GM18498 (cell line): Measurements from ENCODE around the gene TAPT1.

Experiments
- ATAC-seq: cut with Tn5 transposase; IDR thresholded peaks from one replicate; pipeline ENCODE4 v1.9.1; 2021; ENCODE audit warnings: mild to moderate bottlenecking, moderate library complexity; ENCODE audit not compliant: unreplicated experiment

The TAPT1 gene

GRCh38 chr4:16248605-16249004, 22.3 kb upstream of the TAPT1 start:
- no peak for ATAC-seq

- ATAC-seq, result no peak
These were observed 19.0 kb upstream of the TAPT1 start for GRCh38 chr4:16245241-16245640.

GRCh38 chr4:16243285-16243684, 17.0 kb upstream of the TAPT1 start:
- ATAC-seq, result no peak

- no peak for ATAC-seq
These were observed 14.0 kb upstream of the TAPT1 start for GRCh38 chr4:16240300-16240699.

- no peak for ATAC-seq
These were observed 12.8 kb upstream of the TAPT1 start for GRCh38 chr4:16239086-16239485.

GRCh38 chr4:16238327-16238726, 12.1 kb upstream of the TAPT1 start:
- no peak for ATAC-seq

- ATAC-seq, result no peak
These were observed 11.4 kb upstream of the TAPT1 start for GRCh38 chr4:16237715-16238114.

GRCh38 chr4:16236402-16237023, 10.2 kb upstream of the TAPT1 start:
- no peak for ATAC-seq

- ATAC-seq, result no peak
These were observed 8.9 kb upstream of the TAPT1 start for GRCh38 chr4:16235209-16235608.

GRCh38 chr4:16233569-16234177, 7.4 kb upstream of the TAPT1 start:
- no peak for ATAC-seq

- ATAC-seq, result no peak
These were observed 5.4 kb upstream of the TAPT1 start for GRCh38 chr4:16231570-16232245.

GRCh38 chr4:16230308-16230707, 4.0 kb upstream of the TAPT1 start:
- no peak for ATAC-seq

- ATAC-seq, result no peak
These were observed 3.3 kb upstream of the TAPT1 start for GRCh38 chr4:16229604-16230003.

GRCh38 chr4:16227462-16227868, 1.2 kb upstream of the TAPT1 start:
- ATAC-seq, result no peak

GRCh38 chr4:16226816-16227461, 668 bp upstream of the TAPT1 start:
- peak; percentile 42 for ATAC-seq

- no peak for ATAC-seq
These were observed 956 bp downstream of the TAPT1 start for GRCh38 chr4:16225167-16225862.

GRCh38 chr4:16224264-16225166, 1.8 kb downstream of the TAPT1 start:
- no peak for ATAC-seq

- ATAC-seq, result no peak
These were observed 3.2 kb downstream of the TAPT1 start for GRCh38 chr4:16222957-16223527.

GRCh38 chr4:16218950-16219349, 7.3 kb downstream of the TAPT1 start:
- ATAC-seq, result no peak
